ENCODE data around the gene SLC2A13.

Gene SLC2A13

DNA sequence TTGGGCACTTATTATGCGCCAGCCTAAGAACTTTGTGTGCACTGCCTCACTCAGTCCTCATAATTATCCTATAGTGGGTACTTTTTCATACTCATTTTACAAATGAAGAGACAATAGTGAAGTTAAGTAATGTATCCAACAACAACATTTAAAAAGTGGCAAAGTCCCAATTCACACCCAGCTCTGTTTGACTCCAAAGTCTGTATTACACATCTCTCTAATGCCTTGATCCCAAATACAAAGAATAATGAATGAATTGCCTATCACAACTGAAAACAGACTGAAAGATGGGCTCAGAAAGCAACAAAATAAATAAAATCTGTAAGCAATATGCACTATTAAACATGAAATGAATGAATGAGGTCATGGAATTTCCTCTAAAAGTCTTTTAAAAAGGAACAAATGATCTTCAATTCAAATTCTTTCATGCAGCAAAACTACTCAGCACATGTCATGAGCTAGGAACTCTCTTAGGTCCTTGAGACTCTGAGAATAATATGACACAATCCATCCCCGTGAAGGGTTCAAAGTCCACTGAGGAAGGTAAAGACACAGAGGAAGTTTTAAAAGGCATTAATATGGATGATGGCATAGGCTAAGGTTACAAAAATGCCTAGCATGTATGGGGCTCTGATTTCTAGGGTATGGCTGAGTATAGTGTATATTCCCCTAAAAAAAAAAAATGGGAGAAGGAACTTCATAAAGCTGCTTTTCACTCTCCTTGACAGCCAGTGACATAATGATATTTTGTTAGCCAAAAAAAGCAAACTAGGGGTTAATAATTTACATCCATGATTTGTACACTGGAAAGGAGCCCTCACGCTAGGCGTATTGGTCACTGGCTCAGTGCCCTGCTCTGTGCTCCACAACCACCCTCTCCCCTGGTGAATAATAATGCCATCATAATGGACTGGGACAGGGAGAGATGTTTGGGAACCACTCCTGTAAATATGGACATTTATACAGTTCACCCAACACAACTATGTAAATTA is 103.4 kb downstream of the SLC2A13 start:
- ChIA-PET CTCF (interaction anchor here (0.6 kb wide), 2 partner anchors 47 to 1170 kb away, joined by 3 read pairs; no protein-coding TSS in a partner anchor), POLR2A (no interaction called here)
- TF ChIP-seq ZNF138 (tag by site-specific recombination; IDR thresholded peaks at IDR 0.05; ENCODE audit: borderline replicate concordance) (no peak), ZNF16 (tag by site-specific recombination; IDR thresholded peaks at IDR 0.05; ENCODE audit: low read depth) (no peak), ZBTB26 (tag by site-specific recombination; optimal IDR thresholded peaks at IDR 0.05) (no peak), ZNF596 (tag by site-specific recombination; IDR thresholded peaks at IDR 0.05) (no peak), ZBTB20 (tag by site-specific recombination; IDR thresholded peaks at IDR 0.05) (no peak), ZNF239 (tag by site-specific recombination; IDR thresholded peaks at IDR 0.05) (no peak), ZNF843 (tag by site-specific recombination; IDR thresholded peaks at IDR 0.05) (no peak), ZNF747 (tag by site-specific recombination; IDR thresholded peaks at IDR 0.05) (no peak), ZNF791 (tag by site-specific recombination; IDR thresholded peaks at IDR 0.05) (no peak), ZBTB1 (tag by site-specific recombination; IDR thresholded peaks at IDR 0.05) (no peak)

GRCh38 chr12:40001406-40001805 is 104.5 kb downstream of the SLC2A13 start:
- ChIA-PET POLR2A (no interaction called here), CTCF (interaction anchor here (0.5 to 1.0 kb wide), 3 partner anchors 10 to 484 kb away, joined by 3 to 10 read pairs (median 5); no protein-coding TSS in a partner anchor)
- H3K4me1 ChIP-seq (ENCODE audit: control insufficient read depth, insufficient read depth, low read length): no peaks in the 10 kb centered on the region
- no peaks in the 10 kb centered on the region for H3K36me3 ChIP-seq (ENCODE audit: control insufficient read depth in 2 of 2, insufficient read depth in 1 of 2, low read length in 2 of 2)
- no peak overlapping the region for H3K27ac ChIP-seq (ENCODE audit: extremely low read depth, low read depth, low read length)
- TF ChIP-seq ZFP69B (tag by site-specific recombination; IDR thresholded peaks at IDR 0.05) (no peak), ZNF658 (tag by site-specific recombination; IDR thresholded peaks at IDR 0.05) (no peak), ZNF785 (tag by site-specific recombination; IDR thresholded peaks at IDR 0.05) (no peak), ZBTB17 (tag by site-specific recombination; IDR thresholded peaks at IDR 0.05) (no peak), ZNF791 (tag by site-specific recombination; IDR thresholded peaks at IDR 0.05) (no peak), TCF7L2 (IDR thresholded peaks at IDR 0.05; ENCODE audit: borderline replicate concordance, low read depth, low read length) (no peak), ZNF660 (tag by site-specific recombination; IDR thresholded peaks at IDR 0.05) (no peak), ZNF670 (tag by site-specific recombination; IDR thresholded peaks at IDR 0.05; ENCODE audit: low read depth) (no peak), ZNF629 (tag by site-specific recombination; IDR thresholded peaks at IDR 0.05) (no peak), ZNF121 (tag by site-specific recombination; IDR thresholded peaks at IDR 0.05) (no peak), KLF8 (tag by site-specific recombination; IDR thresholded peaks at IDR 0.05) (no peak), PRDM6 (tag by site-specific recombination; IDR thresholded peaks at IDR 0.05) (no peak), ZNF324 (tag by site-specific recombination; IDR thresholded peaks at IDR 0.05) (no peak), ZNF561 (tag by site-specific recombination; IDR thresholded peaks at IDR 0.05; ENCODE audit: borderline replicate concordance) (no peak), SP2 (tag by site-specific recombination; IDR thresholded peaks at IDR 0.05) (no peak), ZNF530 (tag by site-specific recombination; IDR thresholded peaks at IDR 0.05; ENCODE audit: low read depth) (no peak), ZNF146 (tag by site-specific recombination; IDR thresholded peaks at IDR 0.05) (no peak), ZNF843 (tag by site-specific recombination; IDR thresholded peaks at IDR 0.05) (no peak), ZNF555 (tag by site-specific recombination; conservative IDR thresholded peaks at IDR 0.05) (no peak)
- TF ChIP-seq, protein P1, sequence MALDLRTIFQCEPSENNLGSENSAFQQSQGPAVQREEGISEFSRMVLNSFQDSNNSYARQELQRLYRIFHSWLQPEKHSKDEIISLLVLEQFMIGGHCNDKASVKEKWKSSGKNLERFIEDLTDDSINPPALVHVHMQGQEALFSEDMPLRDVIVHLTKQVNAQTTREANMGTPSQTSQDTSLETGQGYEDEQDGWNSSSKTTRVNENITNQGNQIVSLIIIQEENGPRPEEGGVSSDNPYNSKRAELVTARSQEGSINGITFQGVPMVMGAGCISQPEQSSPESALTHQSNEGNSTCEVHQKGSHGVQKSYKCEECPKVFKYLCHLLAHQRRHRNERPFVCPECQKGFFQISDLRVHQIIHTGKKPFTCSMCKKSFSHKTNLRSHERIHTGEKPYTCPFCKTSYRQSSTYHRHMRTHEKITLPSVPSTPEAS (tag by site-specific recombination; IDR thresholded peaks at IDR 0.05): no peak
- H3K9me3 ChIP-seq (ENCODE audit: control insufficient read depth, insufficient read depth, low read depth, low read length): no peaks in the 10 kb centered on the region
- no peak overlapping the region for H3K4me3 ChIP-seq (ENCODE audit: low read depth, low read length)

More for the DNA sequence above, 103.4 kb downstream of the SLC2A13 start:
- Histone ChIP-seq H3K27ac (ENCODE audit: extremely low read depth, low read depth, low read length) (no peak overlapping the region), H3K4me3 (ENCODE audit: low read depth, low read length) (no peak overlapping the region), H3K36me3 (ENCODE audit: control insufficient read depth in 2 of 2, insufficient read depth in 1 of 2, low read length in 2 of 2) (no peaks in the 10 kb centered on the region), H3K9me3 (ENCODE audit: control insufficient read depth, insufficient read depth, low read depth, low read length) (no peaks in the 10 kb centered on the region), H3K4me1 (ENCODE audit: control insufficient read depth, insufficient read depth, low read length) (no peaks in the 10 kb centered on the region)

Measured in HEK293 (cell line).